HEK293 (cell line): ENCODE results near the gene DDB1.

ENCODE experiments used
- BCL11A ChIP-seq: fragments of 450-650 bp; formaldehyde crosslinking; IDR thresholded peaks from 2 replicates; pipeline ENCODE4 v1.5.1; 2016; ENCODE audit warnings: low read depth, missing biosample characterization, missing genetic modification characterization
- CTCF ChIP-seq: fragments of 450-650 bp; formaldehyde crosslinking; IDR thresholded peaks from 2 replicates; pipeline ENCODE4 v1.5.1; 2016; ENCODE audit warnings: missing biosample characterization, missing genetic modification characterization
- GLI4 ChIP-seq: fragments of 450-650 bp; formaldehyde crosslinking; IDR thresholded peaks from 2 replicates; pipeline ENCODE4 v1.5.1; 2016; ENCODE audit warnings: missing biosample characterization, missing genetic modification characterization
- INSM2 ChIP-seq: fragments of 450-650 bp; formaldehyde crosslinking; IDR thresholded peaks from 2 replicates; pipeline ENCODE4 v1.5.1; 2016; ENCODE audit warnings: missing biosample characterization, missing genetic modification characterization
- KLF7 ChIP-seq: fragments of 450-650 bp; formaldehyde crosslinking; IDR thresholded peaks from 2 replicates; pipeline ENCODE4 v1.5.1; 2016; ENCODE audit warnings: missing biosample characterization, missing genetic modification characterization, borderline replicate concordance
- MEIS1 ChIP-seq: sonication (generic); formaldehyde crosslinking; IDR thresholded peaks from 2 replicates; pipeline ENCODE4 v1.8.1; 2022; ENCODE audit warnings: missing genetic modification reagents, mild to moderate bottlenecking, borderline replicate concordance
- MZF1 ChIP-seq: fragments of 450-650 bp; formaldehyde crosslinking; IDR thresholded peaks from 2 replicates; pipeline ENCODE4 v1.5.1; 2017; ENCODE audit warnings: missing biosample characterization, missing genetic modification characterization, borderline replicate concordance
- PBX3 ChIP-seq: sonication (generic); formaldehyde crosslinking; IDR thresholded peaks from 2 replicates; pipeline ENCODE4 v1.8.1; 2022; ENCODE audit warnings: mild to moderate bottlenecking, moderate library complexity, missing genetic modification reagents
- WT1 ChIP-seq: fragments of 450-650 bp; formaldehyde crosslinking; IDR thresholded peaks from 2 replicates; pipeline ENCODE4 v1.5.1; 2016; ENCODE audit warnings: missing biosample characterization, missing genetic modification characterization
- ZBTB17 ChIP-seq: fragments of 450-650 bp; formaldehyde crosslinking; IDR thresholded peaks from 2 replicates; pipeline ENCODE4 v1.5.1; 2016; ENCODE audit warnings: missing biosample characterization, missing genetic modification characterization
- ZBTB48 ChIP-seq: fragments of 450-650 bp; formaldehyde crosslinking; IDR thresholded peaks from 2 replicates; pipeline ENCODE4 v1.5.1; 2016; ENCODE audit warnings: missing biosample characterization, missing genetic modification characterization
- ZFP69B ChIP-seq: fragments of 450-650 bp; formaldehyde crosslinking; IDR thresholded peaks from 2 replicates; pipeline ENCODE4 v1.5.1; 2016; ENCODE audit warnings: missing biosample characterization, missing genetic modification characterization
- ZNF2 ChIP-seq: fragments of 450-650 bp; formaldehyde crosslinking; IDR thresholded peaks from 2 replicates; pipeline ENCODE4 v1.5.1; 2016; ENCODE audit warnings: missing biosample characterization, missing genetic modification characterization
- ZNF24 ChIP-seq: fragments of 450-650 bp; formaldehyde crosslinking; IDR thresholded peaks from 2 replicates; pipeline ENCODE4 v1.5.1; 2016; ENCODE audit warnings: missing biosample characterization, missing genetic modification characterization
- ZNF26 ChIP-seq: fragments of 450-650 bp; formaldehyde crosslinking; IDR thresholded peaks from 2 replicates; pipeline ENCODE4 v1.5.1; 2016; ENCODE audit warnings: missing biosample characterization, missing genetic modification characterization
- ZNF341 ChIP-seq: fragments of 450-650 bp; formaldehyde crosslinking; IDR thresholded peaks from 2 replicates; pipeline ENCODE4; 2016; ENCODE audit warnings: low read depth, missing biosample characterization, missing genetic modification characterization
- ZNF362 ChIP-seq: fragments of 450-650 bp; formaldehyde crosslinking; IDR thresholded peaks from 2 replicates; pipeline ENCODE4 v1.5.1; 2016; ENCODE audit warnings: missing biosample characterization, missing genetic modification characterization
- ZNF398 ChIP-seq: fragments of 450-650 bp; formaldehyde crosslinking; IDR thresholded peaks from 2 replicates; pipeline ENCODE4 v1.5.1; 2017; ENCODE audit warnings: missing biosample characterization, missing genetic modification characterization
- ZNF488 ChIP-seq: fragments of 450-650 bp; formaldehyde crosslinking; IDR thresholded peaks from 2 replicates; pipeline ENCODE4 v1.5.1; 2016; ENCODE audit warnings: missing biosample characterization, missing genetic modification characterization
- ZNF555 ChIP-seq: fragments of 450-650 bp; formaldehyde crosslinking; conservative IDR thresholded peaks from 2 replicates; pipeline ENCODE4 v1.5.1; 2017; ENCODE audit warnings: missing biosample characterization, mild to moderate bottlenecking, missing genetic modification characterization, inconsistent platforms
- ZNF600 ChIP-seq: fragments of 450-650 bp; formaldehyde crosslinking; IDR thresholded peaks from 2 replicates; pipeline ENCODE4 v1.5.1; 2016; ENCODE audit warnings: missing biosample characterization, missing genetic modification characterization
- ZNF664 ChIP-seq: fragments of 450-650 bp; formaldehyde crosslinking; IDR thresholded peaks from 2 replicates; pipeline ENCODE4 v1.5.1; 2016; ENCODE audit warnings: missing biosample characterization, missing genetic modification characterization
- ZNF670 ChIP-seq: fragments of 450-650 bp; formaldehyde crosslinking; IDR thresholded peaks from 2 replicates; pipeline ENCODE4 v1.5.1; 2016; ENCODE audit warnings: missing biosample characterization, missing genetic modification characterization, low read depth
- ZNF76 ChIP-seq: fragments of 450-650 bp; formaldehyde crosslinking; IDR thresholded peaks from 2 replicates; pipeline ENCODE4; 2016; ENCODE audit warnings: low read depth, missing biosample characterization, missing genetic modification characterization, borderline replicate concordance
- ZNF768 ChIP-seq: fragments of 450-650 bp; formaldehyde crosslinking; IDR thresholded peaks from 2 replicates; pipeline ENCODE4 v1.5.1; 2018; ENCODE audit warnings: missing biosample characterization, mild to moderate bottlenecking, missing genetic modification characterization
- ZNF785 ChIP-seq: fragments of 450-650 bp; formaldehyde crosslinking; IDR thresholded peaks from 2 replicates; pipeline ENCODE4 v1.5.1; 2016; ENCODE audit warnings: missing biosample characterization, missing genetic modification characterization
- ZSCAN4 ChIP-seq: fragments of 450-650 bp; formaldehyde crosslinking; IDR thresholded peaks from 2 replicates; pipeline ENCODE4 v1.5.1; 2017; ENCODE audit warnings: missing biosample characterization, missing genetic modification characterization

The DDB1 gene

GRCh38 chr11:61293867-61294716, 38.8 kb downstream of the DDB1 start (continued):
- peak; percentile 74 for TF ChIP-seq ZBTB17 (tag by site-specific recombination)
- no peak for TF ChIP-seq GLI4 (tag by site-specific recombination)
- TF ChIP-seq ZNF2 (tag by site-specific recombination): no peak; the same call in 1 of the 2 replicates
- TF ChIP-seq ZFP69B (tag by site-specific recombination): peak; percentile 85
- no peak for TF ChIP-seq ZNF670 (tag by site-specific recombination)
- TF ChIP-seq MZF1 (tag by site-specific recombination): no peak
- TF ChIP-seq KLF7 (tag by site-specific recombination): no peak
- peak; percentile 38; the same call in 1 of the 2 replicates for TF ChIP-seq PBX3 (CRISPR knock-in tag)
- TF ChIP-seq BCL11A: peak; percentile 26; the same call in 1 of the 2 replicates
- peak; percentile 78 for TF ChIP-seq ZNF341 (tag by site-specific recombination)
- peak; percentile 61 for TF ChIP-seq ZSCAN4
- TF ChIP-seq ZNF398: peak; percentile 93
- 0 out of 2 replicates have a peak, but pooled peaks have one; percentile 13 for TF ChIP-seq CTCF (tag by site-specific recombination)
- no peak for TF ChIP-seq ZNF664
- no peak for TF ChIP-seq ZNF362
- no peak for TF ChIP-seq ZNF768 (tag by site-specific recombination)
- no peak for TF ChIP-seq INSM2 (tag by site-specific recombination)
- no peak for TF ChIP-seq ZNF26
- 0 out of 2 replicates have a peak, but pooled peaks have one; percentile 21 for TF ChIP-seq ZNF76 (tag by site-specific recombination)
- TF ChIP-seq ZNF555 (tag by site-specific recombination): no peak
- TF ChIP-seq WT1 (tag by site-specific recombination): peak; percentile 17; the same call in 1 of the 2 replicates
- no peak for TF ChIP-seq MEIS1
- peak; percentile 89 for TF ChIP-seq ZBTB48 (tag by site-specific recombination)
- 0 out of 2 replicates have a peak, but pooled peaks have one; percentile 36 for TF ChIP-seq ZNF785 (tag by site-specific recombination)
- peak; percentile 79 for TF ChIP-seq ZNF600 (tag by site-specific recombination)
- TF ChIP-seq ZNF24: no peak
- TF ChIP-seq ZNF488: no peak
